IMR-90 (cell line): Measurements from ENCODE around the gene SUPT3H. TPM values are rescaled to one million over a fixed set of nuclear protein-coding genes. Genes with fewer than 3 reads are reported as not detected.

Source experiments
- ATAC-seq: fragments of 200-7000 bp; cut with Tn5 transposase; 2 replicates; pipeline ENCODE4 v1.9.1; 2020; ENCODE audit warnings: low read depth, mild to moderate bottlenecking, moderate library complexity
- BruUV-seq: library from RNA; stranded (reverse); fragments of 400-500 nt; replicated peaks from 2 replicates; lab custom pipeline; 2021; lab: Mats Ljungman, UMichigan
- CTCF ChIA-PET: fragments of 300-600 bp; formaldehyde crosslinking; extraction: SDS; loops from one replicate; lab custom pipeline; 2021; ENCODE audit warnings: antibody characterized with exemption; lab: Yijun Ruan, JAX
- POLR2A ChIA-PET: fragments of 300-600 bp; sonication (Branson Sonifier 250); formaldehyde crosslinking; loops from one replicate; lab custom pipeline; 2022; ENCODE audit warnings: antibody characterized with exemption; ENCODE audit not compliant: unreplicated experiment; lab: Charles Lee
- DNase-seq: peaks from one replicate; pipeline ENCODE4 v3.0.0; 2013
- H2AFZ ChIP-seq: replicated peaks from 2 replicates; pipeline ENCODE3; 2013; ENCODE audit warnings: low read length, mild to moderate bottlenecking; ENCODE audit not compliant: poor library complexity
- H2AK5ac ChIP-seq: 2 replicates; pipeline ENCODE4 v1.6.1; 2013; ENCODE audit warnings: low read depth, low read length, inconsistent platforms
- H2AK9ac ChIP-seq: replicated peaks from 2 replicates; pipeline ENCODE3; 2013; ENCODE audit warnings: mild to moderate bottlenecking, low read depth, low read length, moderate library complexity; ENCODE audit not compliant: poor library complexity
- H2BK120ac ChIP-seq: 2 replicates; pipeline ENCODE4 v1.6.1; 2013; ENCODE audit warnings: low read depth, low read length, inconsistent platforms
- H2BK15ac ChIP-seq: 3 replicates; pipeline ENCODE4 v1.6.1; 2013; ENCODE audit warnings: low read depth, low read length, inconsistent platforms
- H2BK20ac ChIP-seq: 2 replicates; pipeline ENCODE4 v1.6.1; 2013; ENCODE audit warnings: low read depth, mild to moderate bottlenecking, inconsistent platforms, low read length, moderate library complexity
- H2BK5ac ChIP-seq: 2 replicates; pipeline ENCODE4 v1.6.1; 2013; ENCODE audit warnings: mild to moderate bottlenecking, low read depth, low read length, inconsistent platforms; ENCODE audit not compliant: poor library complexity, severe bottlenecking
- H3K14ac ChIP-seq: replicated peaks from 2 replicates; pipeline ENCODE4 v1.6.1; 2013; ENCODE audit warnings: low read depth, low read length, inconsistent platforms
- H3K18ac ChIP-seq: 2 replicates; pipeline ENCODE4 v1.6.1; 2013; ENCODE audit warnings: low read depth, low read length, control low read depth
- H3K23ac ChIP-seq: 2 replicates; pipeline ENCODE4 v1.6.1; 2013; ENCODE audit warnings: low read depth, low read length, inconsistent platforms
- H3K27ac ChIP-seq: 2 replicates; pipeline ENCODE4 v1.5.1; 2013; ENCODE audit warnings: mild to moderate bottlenecking, control low read depth, low read length; ENCODE audit not compliant: insufficient read depth
- H3K27me3 ChIP-seq: 2 replicates; pipeline ENCODE4 v1.6.1; 2013; ENCODE audit warnings: low read length; ENCODE audit not compliant: control insufficient read depth, insufficient read depth
- H3K36me3 ChIP-seq: 2 replicates; pipeline ENCODE4 v1.6.1; 2013; ENCODE audit warnings: low read length, mixed read lengths; ENCODE audit not compliant: control insufficient read depth, insufficient read depth
- H3K4ac ChIP-seq: 2 replicates; pipeline ENCODE4 v1.6.1; 2013; ENCODE audit warnings: low read depth, low read length, inconsistent platforms
- H3K4me1 ChIP-seq: 2 replicates; pipeline ENCODE4 v1.6.1; 2013; ENCODE audit warnings: low read length, mixed read lengths; ENCODE audit not compliant: control insufficient read depth, insufficient read depth
- H3K4me2 ChIP-seq: 2 replicates; pipeline ENCODE4 v1.6.1; 2013; ENCODE audit warnings: low read depth, mild to moderate bottlenecking, control low read depth, low read length, moderate library complexity
- H3K4me3 ChIP-seq: 2 replicates; pipeline ENCODE4 v1.5.1; 2013; ENCODE audit warnings: low read depth, mild to moderate bottlenecking, control low read depth, low read length, moderate library complexity; ENCODE audit not compliant: insufficient read depth
- H3K56ac ChIP-seq: 2 replicates; pipeline ENCODE4 v1.6.1; 2013; ENCODE audit warnings: low read length, inconsistent platforms; ENCODE audit not compliant: insufficient read depth; ENCODE audit errors: extremely low read depth
- H3K79me1 ChIP-seq, 2 experiments: 2 replicates each; pipeline ENCODE4 v1.6.1; 2013; ENCODE audit warnings: low read length in 2 of 2, inconsistent platforms in 1 of 2, low read depth in 1 of 2
- H3K9ac ChIP-seq: 2 replicates; pipeline ENCODE4 v1.6.1; 2013; ENCODE audit warnings: low read depth, low read length, control low read depth
- H3K9me1 ChIP-seq: 2 replicates; pipeline ENCODE4 v1.6.1; 2013; ENCODE audit warnings: low read length, inconsistent platforms; ENCODE audit not compliant: insufficient read depth
- H3K9me3 ChIP-seq: 2 replicates; pipeline ENCODE4 v1.6.1; 2013; ENCODE audit warnings: low read length; ENCODE audit not compliant: control insufficient read depth, insufficient read depth
- H4K20me1 ChIP-seq: 2 replicates; pipeline ENCODE4 v1.6.1; 2013; ENCODE audit warnings: low read length, inconsistent platforms; ENCODE audit not compliant: insufficient read depth
- H4K5ac ChIP-seq: 2 replicates; pipeline ENCODE4 v1.6.1; 2013; ENCODE audit warnings: mild to moderate bottlenecking, low read depth, low read length, control low read depth
- H4K8ac ChIP-seq, 2 experiments: 2 replicates each; pipeline ENCODE4 v1.6.1; 2013; ENCODE audit warnings: low read depth in 2 of 2, low read length in 2 of 2, control low read depth in 1 of 2, inconsistent platforms in 1 of 2
- H4K91ac ChIP-seq: 2 replicates; pipeline ENCODE4 v1.6.1; 2013; ENCODE audit warnings: low read depth, low read length, inconsistent platforms; ENCODE audit not compliant: insufficient read depth
- CEBPB ChIP-seq: IDR thresholded peaks from 2 replicates; pipeline ENCODE4 v1.6.1; 2012; ENCODE audit warnings: low read depth, low read length, improper control_type of control experiment
- CHD1 ChIP-seq: IDR thresholded peaks from 2 replicates; pipeline ENCODE4 v1.6.1; 2012; ENCODE audit warnings: low read depth, low read length, improper control_type of control experiment
- FOS ChIP-seq: fragments of 150-350 bp; IDR thresholded peaks from 2 replicates; pipeline ENCODE4 v1.6.1; 2016; ENCODE audit warnings: low read depth, low read length
- MAFK ChIP-seq: IDR thresholded peaks from 2 replicates; pipeline ENCODE4 v1.6.1; 2012; ENCODE audit warnings: low read depth, low read length, improper control_type of control experiment
- MAZ ChIP-seq: IDR thresholded peaks from 2 replicates; pipeline ENCODE4 v1.6.1; 2012; ENCODE audit warnings: low read depth, mild to moderate bottlenecking, low read length, improper control_type of control experiment, moderate library complexity, borderline replicate concordance
- NFE2L2 ChIP-seq: fragments of 150-350 bp; IDR thresholded peaks from 2 replicates; pipeline ENCODE4 v1.6.1; 2016; ENCODE audit warnings: low read depth, mild to moderate bottlenecking, low read length
- POLR2A ChIP-seq: IDR thresholded peaks from 2 replicates; pipeline ENCODE4 v1.6.1; 2012; ENCODE audit warnings: mild to moderate bottlenecking, low read depth, low read length
- RAD21 ChIP-seq: IDR thresholded peaks from 2 replicates; pipeline ENCODE4 v1.6.1; 2012; ENCODE audit warnings: low read length, improper control_type of control experiment
- RCOR1 ChIP-seq: IDR thresholded peaks from 2 replicates; pipeline ENCODE4 v1.6.1; 2012; ENCODE audit warnings: mild to moderate bottlenecking, low read length, improper control_type of control experiment; ENCODE audit not compliant: insufficient replicate concordance
- RFX5 ChIP-seq: IDR thresholded peaks from 2 replicates; pipeline ENCODE4 v1.8.0; 2012; ENCODE audit warnings: low read depth, mild to moderate bottlenecking, low read length, moderate library complexity
- SMC3 ChIP-seq: fragments of 150-350 bp; IDR thresholded peaks from 2 replicates; pipeline ENCODE4 v1.6.1; 2016; ENCODE audit warnings: low read depth, mild to moderate bottlenecking, antibody characterized with exemption, low read length, moderate library complexity
- WGBS, 2 experiments: methylation state at CpG; one replicate each; pipeline versions ENCODE4 v1.1.5 to v1.1.7; 2013; ENCODE audit warnings: missing lambda C conversion rate in 2 of 2; ENCODE audit not compliant: insufficient read length in 1 of 2; ENCODE audit errors: extremely low coverage in 2 of 2; 5-methylcytosine and 5-hydroxymethylcytosine counted together
- dilution Hi-C: fragments of 300-500 bp; cut with HindIII; formaldehyde crosslinking; loops from one replicate; pipeline ENCODE4 v1.14.3; 2018; ENCODE audit warnings: low sequenced_read_pairs; ENCODE audit not compliant: unreplicated experiment
- in situ Hi-C: fragments of 300-500 bp; cut with MboI; formaldehyde crosslinking; loops from 3 replicates; pipeline ENCODE4 v1.14.3; 2019; ENCODE audit warnings: low sequenced_read_pairs, inconsistent platforms, mixed read lengths
- intact Hi-C: fragments of 100-400 bp; cut with micrococcal nuclease; formaldehyde crosslinking; loops from 2 replicates; pipeline ENCODE4 v1.10.0; 2022
- polyA plus RNA-seq, 3 experiments: library from polyadenylated mRNA; depleted of rRNA; stranded (reverse); fragments of >200 nt; gene quantifications; 2 replicates each; pipeline ENCODE4 v1.2.3, GENCODE V29; 2012; ENCODE audit warnings: low replicate concordance in 1 of 3
- total RNA-seq: library from RNA; depleted of rRNA; stranded (reverse); fragments of >200 nt; gene quantifications from 2 replicates; pipeline ENCODE4 v1.2.3, GENCODE V29; 2012
- TF ChIP-seq, protein P1 (sequence below): fragments of 150-350 bp; IDR thresholded peaks from 2 replicates; pipeline ENCODE4 v1.6.1; 2016; ENCODE audit warnings: low read depth, mild to moderate bottlenecking, low read length, moderate library complexity, borderline replicate concordance

The SUPT3H gene
- total and polyA plus RNA-seq, 2 of the 4 experiments (the other 2 are of a cell fraction) = 4.5 to 5.0 TPM

GRCh38 chr6:45109551-45109950 is 268.2 kb downstream of the SUPT3H start:
- Histone ChIP-seq H3K27ac (no peak overlapping the region), H3K4me1 (no peaks in the 10 kb centered on the region), H2AFZ (no peak overlapping the region), H3K4ac (no peak overlapping the region), H2BK15ac (no peak overlapping the region), H3K9ac (no peak overlapping the region), H3K79me1 (no peaks in the 10 kb centered on the region), H2BK20ac (no peak overlapping the region), H3K36me3 (no peaks in the 10 kb centered on the region), H3K9me1 (no peaks in the 10 kb centered on the region), H2BK120ac (no peak overlapping the region), H3K56ac (no peak overlapping the region), H4K91ac (no peak overlapping the region), H4K5ac (no peak overlapping the region), H2AK5ac (no peak overlapping the region), H3K27me3 (no peaks in the 10 kb centered on the region), H4K8ac (no peak overlapping the region), H3K18ac (no peak overlapping the region), H3K4me2 (no peak overlapping the region), H2AK9ac (no peak overlapping the region), H4K20me1 (no peaks in the 10 kb centered on the region), H2BK5ac (no peak overlapping the region), H3K23ac (no peak overlapping the region), H3K4me3 (no peak overlapping the region), H3K9me3 (no peaks in the 10 kb centered on the region), H3K14ac (no peak overlapping the region)
- no peak for DNase-seq
- ChIA-PET POLR2A (no interaction called here), CTCF (no interaction called here)
- intact Hi-C loops = no loop called here
- dilution Hi-C loops = no loop called here
- in situ Hi-C loops = no loop called here
- TF ChIP-seq RAD21 (no peak), RCOR1 (no peak), MAZ (no peak), MAFK (no peak), RFX5 (no peak), CHD1 (no peak), SMC3 (no peak), FOS (no peak), POLR2A (no peak), CEBPB (no peak), NFE2L2 (no peak)
- TF ChIP-seq, protein P1, sequence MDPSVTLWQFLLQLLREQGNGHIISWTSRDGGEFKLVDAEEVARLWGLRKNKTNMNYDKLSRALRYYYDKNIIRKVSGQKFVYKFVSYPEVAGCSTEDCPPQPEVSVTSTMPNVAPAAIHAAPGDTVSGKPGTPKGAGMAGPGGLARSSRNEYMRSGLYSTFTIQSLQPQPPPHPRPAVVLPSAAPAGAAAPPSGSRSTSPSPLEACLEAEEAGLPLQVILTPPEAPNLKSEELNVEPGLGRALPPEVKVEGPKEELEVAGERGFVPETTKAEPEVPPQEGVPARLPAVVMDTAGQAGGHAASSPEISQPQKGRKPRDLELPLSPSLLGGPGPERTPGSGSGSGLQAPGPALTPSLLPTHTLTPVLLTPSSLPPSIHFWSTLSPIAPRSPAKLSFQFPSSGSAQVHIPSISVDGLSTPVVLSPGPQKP = no peak
- no CpG with 5 or more reads among the region's 1 CpG for WGBS, 2 experiments
- ATAC-seq = no peak
- no TSS peak for BruUV-seq
